Activated T-helper 1 cell treated with Interleukin-2 at 50 U/mL for 16 hours (primary cell): Measurements from ENCODE around the gene RNF34.
"Not testable (repeated sequence)": the region's sequence is repeated elsewhere in the genome, so short reads cannot be mapped to it uniquely, and the experiment has no call there.

ENCODE experiments used
- DNase-seq: peaks from one replicate; pipeline ENCODE4 v3.0.0-alpha.2; 2020; ENCODE audit warnings: low read depth

RNF34 gene, protein sequence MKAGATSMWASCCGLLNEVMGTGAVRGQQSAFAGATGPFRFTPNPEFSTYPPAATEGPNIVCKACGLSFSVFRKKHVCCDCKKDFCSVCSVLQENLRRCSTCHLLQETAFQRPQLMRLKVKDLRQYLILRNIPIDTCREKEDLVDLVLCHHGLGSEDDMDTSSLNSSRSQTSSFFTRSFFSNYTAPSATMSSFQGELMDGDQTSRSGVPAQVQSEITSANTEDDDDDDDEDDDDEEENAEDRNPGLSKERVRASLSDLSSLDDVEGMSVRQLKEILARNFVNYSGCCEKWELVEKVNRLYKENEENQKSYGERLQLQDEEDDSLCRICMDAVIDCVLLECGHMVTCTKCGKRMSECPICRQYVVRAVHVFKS

GRCh38 chr12:121399391-121400331 lies at the start of gene RNF34:
RNF34 (plus strand) TSS chr12:121400118; CDS start chr12:121400213, 95 bp downstream.
- DNase-seq: peak; percentile 97

- peak; percentile 84 for DNase-seq
Measured at GRCh38 chr12:121351820-121352681, 47.9 kb upstream of the RNF34 start, which contains the start of gene ANAPC5. ANAPC5 (minus strand) TSS chr12:121352411; CDS start chr12:121352340, 71 bp downstream.

- DNase-seq: no peak
Measured at GRCh38 chr12:121352682-121353018, 47.3 kb upstream of the RNF34 start.

DNA sequence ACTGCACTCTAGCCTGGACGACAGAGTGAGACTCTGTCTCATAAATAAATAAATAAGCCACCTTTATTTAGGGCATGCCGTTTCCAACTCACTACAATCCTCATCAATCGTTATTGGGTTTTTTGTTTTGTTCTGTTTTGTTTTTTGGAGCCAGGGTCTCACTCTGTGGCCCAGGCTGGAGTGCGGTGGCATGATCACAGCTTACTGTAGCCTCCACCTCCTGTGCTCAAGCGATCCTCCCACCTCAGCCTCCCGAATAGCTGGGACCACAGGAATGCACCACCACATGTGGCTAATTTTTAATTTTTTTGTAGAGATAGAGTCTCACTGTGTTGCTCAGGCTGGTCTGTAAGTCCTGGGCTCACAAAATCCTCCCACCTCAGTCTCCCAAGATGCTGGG lies 44.1 kb upstream of the RNF34 start:
- DNase-seq: no peak

DNA sequence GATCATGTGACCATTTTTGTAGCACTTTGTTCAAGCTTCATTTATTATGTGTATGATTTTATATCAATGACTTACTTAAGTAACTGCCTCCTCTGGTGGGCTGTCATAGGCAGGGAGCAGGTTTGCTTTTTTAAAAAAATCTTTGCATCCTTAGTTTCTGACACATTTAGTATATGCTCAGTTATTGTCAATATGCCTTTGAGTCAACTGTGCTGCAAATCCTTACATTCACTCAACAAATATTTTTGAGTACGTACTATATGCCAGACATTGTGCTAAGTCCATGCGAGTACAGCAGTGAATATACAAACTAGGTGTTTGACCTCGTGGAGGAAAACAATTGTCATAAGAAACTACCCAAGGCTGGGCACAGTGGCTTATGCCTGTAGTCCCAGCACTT lies 43.3 kb upstream of the RNF34 start:
- DNase-seq: no peak

DNA sequence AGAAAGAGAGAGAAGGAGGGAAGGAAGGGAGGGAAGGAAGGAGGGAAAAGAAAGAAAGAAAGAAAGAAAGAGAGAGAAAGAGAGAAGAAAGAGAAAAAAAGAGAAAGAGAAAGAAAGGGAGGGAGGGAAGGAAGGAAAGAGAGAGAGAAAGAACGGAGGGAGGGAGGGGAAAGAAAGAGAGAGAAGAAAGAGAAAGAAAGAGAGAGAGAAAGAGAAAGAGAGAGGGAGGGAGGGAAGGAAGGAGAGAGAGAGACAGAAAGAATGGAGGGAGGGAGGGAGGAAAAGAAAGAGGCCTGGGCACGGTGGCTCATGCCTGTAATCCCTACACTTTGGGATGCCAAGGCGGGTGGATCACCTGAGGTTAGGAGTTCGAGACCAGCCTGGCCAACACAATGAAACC lies 42.6 kb upstream of the RNF34 start:
- no peak for DNase-seq

DNA sequence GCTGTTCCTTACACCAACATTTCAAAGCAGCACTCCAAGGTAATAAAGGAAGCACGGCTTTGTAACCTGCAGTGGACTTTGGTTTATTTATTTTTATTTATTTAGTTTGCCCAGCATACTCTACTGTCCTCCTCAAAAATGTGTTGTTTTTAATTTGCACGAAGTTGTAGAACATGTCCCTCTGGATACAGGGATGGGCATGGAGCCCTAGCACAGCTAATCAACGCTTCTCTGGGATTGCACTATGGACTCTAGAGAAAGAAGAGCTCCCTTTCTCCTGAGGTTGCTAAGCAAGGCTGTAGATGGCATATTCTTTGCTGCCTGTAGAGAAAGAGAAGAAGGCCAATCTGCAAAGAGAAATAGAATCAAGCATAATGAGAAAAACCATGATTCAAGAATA lies 41.8 kb upstream of the RNF34 start:
- no peak for DNase-seq

GRCh38 chr12:121364683-121365121 lies 35.2 kb upstream of the RNF34 start:
- DNase-seq: no peak

DNA sequence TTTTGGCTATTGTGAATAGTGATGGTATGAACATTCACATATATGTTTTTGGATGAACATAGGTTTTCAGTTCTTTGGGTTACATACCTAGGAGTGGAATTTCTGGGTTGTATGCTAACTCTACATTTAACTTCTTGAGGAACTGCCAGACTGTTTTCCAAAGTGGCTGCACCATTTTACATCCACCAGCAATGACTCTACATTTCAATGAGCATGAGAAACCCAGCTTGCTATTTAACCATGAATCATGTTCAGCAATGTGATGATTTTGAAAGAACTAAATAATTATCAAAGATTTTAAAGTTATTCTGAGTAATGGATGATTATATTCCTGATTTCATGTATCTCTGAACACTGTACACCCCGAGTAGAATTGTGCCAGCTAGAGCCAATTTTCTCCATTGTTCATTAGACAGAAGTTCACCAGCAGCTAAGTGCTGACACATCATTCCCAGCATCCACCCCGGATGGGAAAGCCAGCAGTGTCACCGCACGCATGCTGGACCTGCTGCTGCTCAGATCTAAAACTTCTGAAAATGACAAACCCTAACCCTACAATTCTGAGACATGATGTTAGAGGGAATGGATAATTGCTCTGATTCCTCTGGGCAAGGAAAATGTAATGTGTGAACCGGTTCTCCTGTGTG lies 34.4 kb upstream of the RNF34 start:
- DNase-seq: no peak

DNA sequence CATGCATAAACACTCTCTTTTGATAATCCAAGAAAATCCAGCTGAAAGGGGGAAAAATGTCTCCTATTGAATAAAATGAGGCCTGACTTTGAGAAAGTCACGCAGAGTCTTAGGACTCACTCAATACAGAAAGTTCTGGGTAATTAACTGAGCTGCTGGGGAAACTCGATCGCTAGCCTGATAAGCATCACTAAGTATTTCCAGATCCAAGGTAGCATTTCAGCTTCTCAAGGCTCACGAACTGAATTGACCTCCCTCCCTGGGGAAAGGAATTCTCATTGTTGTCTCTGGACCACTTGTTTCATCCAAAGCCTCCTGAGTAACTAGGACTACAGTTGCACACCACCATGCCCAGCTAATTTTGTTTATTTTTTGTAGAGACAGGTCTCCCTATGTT lies 33.9 kb upstream of the RNF34 start:
- no peak for DNase-seq

- DNase-seq: no peak
Measured at GRCh38 chr12:121371404-121371803, 28.5 kb upstream of the RNF34 start.

DNA sequence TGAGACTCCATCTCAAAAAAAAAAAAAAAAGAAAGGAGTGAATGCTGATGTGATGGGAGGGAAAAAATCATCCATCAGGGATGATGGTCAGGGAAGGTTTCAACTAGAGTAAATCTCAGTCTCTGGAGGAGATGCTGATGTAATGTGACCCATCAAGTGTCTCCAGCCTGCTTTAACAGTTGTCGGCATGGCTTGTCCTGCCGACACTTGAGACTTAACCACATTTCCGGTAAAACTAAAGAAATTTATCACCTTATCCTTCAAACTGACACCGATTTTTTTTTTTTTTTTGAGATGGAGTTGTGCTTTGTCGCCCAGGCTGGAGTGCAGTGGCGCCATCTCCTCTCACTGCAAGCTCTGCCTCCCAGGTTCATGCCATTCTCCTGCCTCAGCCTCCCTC lies 26.2 kb upstream of the RNF34 start:
- no peak for DNase-seq

DNA sequence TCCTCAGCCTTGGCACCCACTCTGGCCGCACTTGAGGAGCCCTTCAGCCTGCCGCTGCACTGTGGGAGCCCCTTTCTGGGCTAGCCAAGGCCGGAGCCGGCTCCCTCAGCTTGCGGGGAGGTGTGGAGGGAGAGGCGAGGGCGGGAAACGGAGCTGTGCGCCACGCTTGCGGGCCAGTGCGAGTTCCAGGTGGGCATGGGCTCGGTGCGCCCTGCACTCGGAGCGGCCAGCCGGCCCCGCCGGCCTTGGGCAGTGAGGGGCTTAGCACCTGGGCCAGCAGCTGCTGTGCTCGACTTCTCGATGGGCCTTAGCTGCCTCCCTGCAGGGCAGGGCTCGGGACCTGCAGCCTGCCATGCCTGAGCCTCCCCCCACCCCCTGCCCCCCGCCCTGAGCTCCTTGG lies 25.6 kb upstream of the RNF34 start:
- not testable (repeated sequence) for DNase-seq

GRCh38 chr12:121374945-121375584 lies 24.9 kb upstream of the RNF34 start:
- DNase-seq: not testable (repeated sequence)

DNA sequence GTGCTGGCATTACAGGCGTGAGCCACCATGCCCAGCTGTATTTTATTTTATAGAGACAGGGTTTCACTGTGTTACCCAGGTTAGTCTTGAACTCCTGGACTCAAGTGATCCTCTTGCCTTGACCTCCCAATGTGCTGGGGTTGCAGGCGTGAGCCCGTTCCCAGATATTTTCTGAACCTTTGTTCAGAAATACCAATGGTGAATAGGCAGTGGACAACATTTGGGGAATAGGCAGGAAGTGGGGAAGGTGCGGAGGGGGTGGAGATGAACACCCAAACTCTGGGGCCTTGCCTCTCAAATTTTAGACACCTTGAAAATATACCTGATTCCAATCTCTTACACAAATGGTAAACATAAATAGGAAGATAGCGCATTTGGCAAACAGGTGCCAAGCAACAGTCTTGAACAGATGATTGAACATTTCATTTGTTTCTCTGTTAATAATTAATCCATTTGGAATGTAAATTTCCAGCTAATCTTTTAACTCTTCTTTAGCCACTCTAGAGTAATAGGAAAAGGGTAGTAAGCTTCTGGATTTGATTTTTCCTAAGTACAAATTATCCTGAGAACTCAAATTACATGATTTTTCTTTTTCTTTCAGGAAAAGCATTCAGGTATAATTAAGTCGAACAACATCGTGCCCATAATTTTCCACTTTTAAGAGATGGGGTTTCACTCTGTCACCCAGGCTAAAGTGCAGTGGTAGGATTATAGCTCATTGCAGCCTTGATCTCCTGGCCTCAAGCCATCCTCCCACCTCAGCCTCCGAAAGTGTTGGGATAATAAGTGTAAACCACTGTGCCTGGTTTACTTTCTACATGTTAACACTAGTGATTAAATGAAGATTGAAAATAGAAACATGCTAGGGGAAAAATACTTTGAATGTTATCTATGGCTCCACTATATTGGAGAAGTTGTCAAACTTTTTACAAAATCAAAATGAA lies 22.9 kb upstream of the RNF34 start:
- DNase-seq: no peak

DNA sequence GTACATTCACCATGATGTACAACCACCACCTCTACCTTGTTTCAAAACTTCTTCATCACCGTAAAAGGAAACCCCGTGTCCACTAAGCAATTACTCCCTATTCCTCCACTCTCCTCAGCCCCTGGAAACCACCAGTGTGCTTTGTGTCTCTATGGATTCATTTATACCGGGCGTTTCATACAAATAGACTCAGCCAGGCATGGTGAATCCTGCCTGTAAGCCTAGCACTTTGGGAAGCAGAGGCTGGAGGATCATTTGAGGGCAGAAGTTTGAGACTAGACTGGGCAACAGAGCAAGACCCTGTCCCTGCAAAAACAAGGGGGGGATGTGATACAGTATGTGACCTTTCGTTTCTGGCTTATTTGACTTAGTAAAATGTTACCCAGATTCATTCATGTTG lies 21.2 kb upstream of the RNF34 start:
- no peak for DNase-seq

- no peak for DNase-seq
Measured at GRCh38 chr12:121379945-121380344, 20.0 kb upstream of the RNF34 start.

- no peak for DNase-seq
Measured at GRCh38 chr12:121383601-121384021, 16.3 kb upstream of the RNF34 start.

DNA sequence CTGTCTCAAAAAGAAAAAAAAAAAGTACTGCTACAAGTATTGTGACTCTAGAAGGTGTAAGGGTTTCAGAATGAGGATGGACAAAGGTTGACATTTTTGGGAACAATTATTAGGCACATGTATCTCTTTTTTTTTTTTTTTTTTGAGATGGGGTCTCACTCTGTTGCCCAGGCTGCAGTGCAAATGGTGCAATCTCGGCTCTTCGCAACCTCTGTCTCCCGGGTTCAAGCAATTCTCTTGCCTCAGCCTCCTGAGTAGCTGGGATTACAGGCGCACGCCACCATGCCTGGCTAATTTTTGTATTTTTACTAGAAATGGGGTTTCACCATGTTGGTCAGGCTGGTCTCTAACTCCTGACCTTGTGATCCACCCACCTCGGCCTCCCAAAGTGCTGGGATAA lies 15.0 kb upstream of the RNF34 start:
- DNase-seq: not testable (repeated sequence)
